GM23338 (cell line): ENCODE results near the gene ANP32A. TPM values are rescaled to one million over a fixed set of nuclear protein-coding genes. Genes with fewer than 3 reads are reported as not detected.

Experiments
- ATAC-seq: fragments of 200-7000 bp; cut with Tn5 transposase; 3 replicates; pipeline ENCODE4 v1.9.1; 2020
- DNase-seq: peaks from one replicate; pipeline ENCODE4 v3.0.0-alpha.2; 2015; ENCODE audit warnings: low spot score
- H2AFZ ChIP-seq: fragments of 200-600 bp; sonication (generic); 2 replicates; pipeline ENCODE4 v1.8.0; 2016; ENCODE audit warnings: antibody characterized with exemption, mild to moderate bottlenecking, moderate library complexity
- H3F3A ChIP-seq: fragments of 200-600 bp; sonication (generic); replicated peaks from 2 replicates; pipeline ENCODE4 v1.8.0; 2017; ENCODE audit warnings: antibody characterized with exemption, mixed run types, low read depth
- H3K27ac ChIP-seq: fragments of 200-600 bp; sonication (generic); 2 replicates; pipeline ENCODE4 v1.6.1; 2016; ENCODE audit warnings: low read depth
- H3K27me3 ChIP-seq: fragments of 200-600 bp; sonication (generic); 2 replicates; pipeline ENCODE4 v1.8.0; 2016; ENCODE audit warnings: mild to moderate bottlenecking, mixed run types, moderate library complexity; ENCODE audit not compliant: insufficient read depth
- H3K36me3 ChIP-seq: fragments of 200-600 bp; sonication (generic); 2 replicates; pipeline ENCODE4 v1.8.0; 2016; ENCODE audit warnings: mild to moderate bottlenecking; ENCODE audit not compliant: insufficient read depth
- H3K4me1 ChIP-seq: fragments of 200-600 bp; sonication (generic); 2 replicates; pipeline ENCODE4 v1.8.0; 2016; ENCODE audit warnings: mild to moderate bottlenecking, moderate library complexity; ENCODE audit not compliant: insufficient read depth
- H3K4me2 ChIP-seq: fragments of 200-600 bp; sonication (generic); 2 replicates; pipeline ENCODE4 v1.7.1; 2017; ENCODE audit warnings: mixed run types
- H3K4me3 ChIP-seq: fragments of 200-600 bp; sonication (generic); 2 replicates; pipeline ENCODE4 v1.6.1; 2016; ENCODE audit warnings: mixed run types
- H3K79me2 ChIP-seq: fragments of 200-600 bp; sonication (generic); replicated peaks from 2 replicates; pipeline ENCODE4 v1.8.0; 2017; ENCODE audit warnings: mild to moderate bottlenecking; ENCODE audit not compliant: insufficient read depth
- H3K9me2 ChIP-seq: fragments of 200-600 bp; sonication (generic); 2 replicates; pipeline ENCODE4 v1.8.0; 2017; ENCODE audit not compliant: insufficient read depth
- H4K20me1 ChIP-seq: fragments of 200-600 bp; sonication (generic); replicated peaks from 2 replicates; pipeline ENCODE4 v1.8.0; 2017; ENCODE audit warnings: mild to moderate bottlenecking; ENCODE audit not compliant: insufficient read depth
- H3K27ac Mint-ChIP-seq: 2 replicates; pipeline ENCODE4 v1.8.0; 2020; ENCODE audit warnings: inconsistent platforms, mild to moderate bottlenecking, moderate library complexity, mixed read lengths
- H3K27me3 Mint-ChIP-seq: 3 replicates; pipeline ENCODE4 v1.8.0; 2022; ENCODE audit warnings: low read depth, mild to moderate bottlenecking, moderate library complexity, mixed read lengths, inconsistent platforms; ENCODE audit not compliant: insufficient read depth, poor library complexity
- H3K36me3 Mint-ChIP-seq: 3 replicates; pipeline ENCODE4 v1.8.0; 2021; ENCODE audit warnings: low read depth, mild to moderate bottlenecking, inconsistent platforms, moderate library complexity, mixed read lengths
- H3K4me1 Mint-ChIP-seq: 3 replicates; pipeline ENCODE4 v1.8.0; 2020; ENCODE audit warnings: mild to moderate bottlenecking, inconsistent platforms, mixed read lengths
- H3K4me3 Mint-ChIP-seq: 3 replicates; pipeline ENCODE4 v1.8.0; 2021; ENCODE audit warnings: moderate library complexity, mild to moderate bottlenecking, inconsistent platforms, mixed read lengths
- H3K9me3 Mint-ChIP-seq: 3 replicates; pipeline ENCODE4 v1.8.0; 2020; ENCODE audit warnings: moderate library complexity, mild to moderate bottlenecking, inconsistent platforms, mixed read lengths
- EZH2 ChIP-seq: fragments of 200-600 bp; sonication (generic); IDR thresholded peaks from one replicate; pipeline ENCODE4 v1.8.0; 2017; ENCODE audit warnings: antibody characterized with exemption, mild to moderate bottlenecking, low read depth; ENCODE audit not compliant: unreplicated experiment
- STAT1 ChIP-seq: IDR thresholded peaks from one replicate; pipeline ENCODE4 v1.6.1; 2016; ENCODE audit warnings: antibody characterized with exemption; ENCODE audit not compliant: unreplicated experiment
- ZNF331 ChIP-seq: fragments of 250-450 bp; sonication (Bioruptor Pico); IDR thresholded peaks from 2 replicates; pipeline ENCODE4 v1.5.0; 2020; ENCODE audit warnings: low read depth, mild to moderate bottlenecking, moderate library complexity
- polyA plus RNA-seq: library from polyadenylated mRNA; unstranded; fragments of >200 nt; fragmentation: Nextera tagmentation; extraction: Ambion mirVana; gene quantifications from 2 replicates; pipeline ENCODE4 v1.2.1, GENCODE V29; 2016
- total RNA-seq: library from RNA; depleted of rRNA; stranded (reverse); fragments of >200 nt; shearing (Covaris generic); gene quantifications from 2 replicates; pipeline ENCODE4 v1.2.3, GENCODE V29; 2014
- TF ChIP-seq, protein P1 (sequence below): fragments of 250-450 bp; sonication (Bioruptor Pico); IDR thresholded peaks from 2 replicates; pipeline ENCODE4 v1.5.0; 2020; ENCODE audit warnings: mild to moderate bottlenecking, moderate library complexity
- TF ChIP-seq, protein P2 (sequence below): IDR thresholded peaks from 2 replicates; pipeline ENCODE4 v1.6.1; 2016; ENCODE audit warnings: antibody characterized with exemption

ANP32A gene
- total and polyA plus RNA-seq, 2 experiments from 2014 or later: 204 to 304 TPM

DNA sequence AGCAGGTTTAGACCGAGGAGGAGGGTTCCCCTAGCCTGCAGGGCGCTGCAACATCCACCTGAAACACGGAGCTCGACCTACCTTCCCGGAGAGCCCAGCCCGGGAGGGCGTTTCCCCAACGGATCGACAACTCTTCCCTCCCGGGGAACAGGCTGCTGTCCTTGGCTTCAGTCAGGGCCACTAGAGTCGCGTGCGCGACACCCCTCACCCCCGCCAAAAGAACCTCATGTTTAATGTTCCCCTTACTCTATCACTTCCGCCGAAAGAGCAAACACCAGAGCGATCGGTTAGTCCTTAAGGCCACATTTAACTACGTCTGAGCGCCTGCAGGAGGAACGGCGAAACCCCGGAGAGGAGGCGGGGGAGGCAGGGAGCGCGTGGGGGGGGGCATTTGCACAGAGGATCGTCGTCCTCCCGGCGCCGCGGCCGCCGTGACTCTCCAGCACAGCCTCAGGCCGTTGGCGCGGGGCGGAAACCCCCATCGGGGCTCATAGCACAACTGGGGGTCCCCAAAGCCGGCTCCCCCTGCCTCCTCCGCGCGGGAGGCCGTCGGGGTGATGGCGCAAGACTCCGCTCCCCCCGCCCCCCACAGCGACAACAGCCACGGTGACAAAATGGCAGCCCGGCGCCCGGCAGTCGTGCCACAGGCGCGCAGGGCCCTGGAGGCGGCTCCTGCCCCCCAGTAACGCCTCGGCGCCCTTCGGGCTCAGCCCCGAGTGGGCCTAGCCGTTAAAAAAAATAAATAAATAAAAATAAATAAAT, 3.2 kb downstream of the ANP32A start:
- Histone ChIP-seq H3K27ac (peak overlapping the region; percentile 97), H4K20me1 (peaks cover 56% of the 10 kb centered on the region), H3K4me3 (peak overlapping the region; percentile 99), H3K4me2 (peak overlapping the region; percentile 100), H3K79me2 (peaks cover 94% of the 10 kb centered on the region), H3F3A (peaks cover 4% of the 10 kb centered on the region; the same call in 1 of the 2 replicates), H3K27me3 (peaks cover 20% of the 10 kb centered on the region), H2AFZ (peak overlapping the region; percentile 56; the same call in 1 of the 2 replicates), H3K9me2 (no peaks in the 10 kb centered on the region), H3K4me1 (peaks cover 50% of the 10 kb centered on the region), H3K36me3 (no peaks in the 10 kb centered on the region)
- H3K4me1 Mint-ChIP-seq: peaks cover 45% of the 10 kb centered on the region
- no peaks in the 10 kb centered on the region; the same call in 2 of the 3 replicates for H3K9me3 Mint-ChIP-seq
- ATAC-seq: peak; percentile 4
- H3K27me3 Mint-ChIP-seq: peaks cover 35% of the 10 kb centered on the region
- H3K36me3 Mint-ChIP-seq: peaks cover 28% of the 10 kb centered on the region
- H3K27ac Mint-ChIP-seq: peak overlapping the region; percentile 99
- TF ChIP-seq EZH2 (no peak), STAT1 (no peak), ZNF331 (CRISPR knock-in tag) (no peak)
- TF ChIP-seq, protein P1, sequence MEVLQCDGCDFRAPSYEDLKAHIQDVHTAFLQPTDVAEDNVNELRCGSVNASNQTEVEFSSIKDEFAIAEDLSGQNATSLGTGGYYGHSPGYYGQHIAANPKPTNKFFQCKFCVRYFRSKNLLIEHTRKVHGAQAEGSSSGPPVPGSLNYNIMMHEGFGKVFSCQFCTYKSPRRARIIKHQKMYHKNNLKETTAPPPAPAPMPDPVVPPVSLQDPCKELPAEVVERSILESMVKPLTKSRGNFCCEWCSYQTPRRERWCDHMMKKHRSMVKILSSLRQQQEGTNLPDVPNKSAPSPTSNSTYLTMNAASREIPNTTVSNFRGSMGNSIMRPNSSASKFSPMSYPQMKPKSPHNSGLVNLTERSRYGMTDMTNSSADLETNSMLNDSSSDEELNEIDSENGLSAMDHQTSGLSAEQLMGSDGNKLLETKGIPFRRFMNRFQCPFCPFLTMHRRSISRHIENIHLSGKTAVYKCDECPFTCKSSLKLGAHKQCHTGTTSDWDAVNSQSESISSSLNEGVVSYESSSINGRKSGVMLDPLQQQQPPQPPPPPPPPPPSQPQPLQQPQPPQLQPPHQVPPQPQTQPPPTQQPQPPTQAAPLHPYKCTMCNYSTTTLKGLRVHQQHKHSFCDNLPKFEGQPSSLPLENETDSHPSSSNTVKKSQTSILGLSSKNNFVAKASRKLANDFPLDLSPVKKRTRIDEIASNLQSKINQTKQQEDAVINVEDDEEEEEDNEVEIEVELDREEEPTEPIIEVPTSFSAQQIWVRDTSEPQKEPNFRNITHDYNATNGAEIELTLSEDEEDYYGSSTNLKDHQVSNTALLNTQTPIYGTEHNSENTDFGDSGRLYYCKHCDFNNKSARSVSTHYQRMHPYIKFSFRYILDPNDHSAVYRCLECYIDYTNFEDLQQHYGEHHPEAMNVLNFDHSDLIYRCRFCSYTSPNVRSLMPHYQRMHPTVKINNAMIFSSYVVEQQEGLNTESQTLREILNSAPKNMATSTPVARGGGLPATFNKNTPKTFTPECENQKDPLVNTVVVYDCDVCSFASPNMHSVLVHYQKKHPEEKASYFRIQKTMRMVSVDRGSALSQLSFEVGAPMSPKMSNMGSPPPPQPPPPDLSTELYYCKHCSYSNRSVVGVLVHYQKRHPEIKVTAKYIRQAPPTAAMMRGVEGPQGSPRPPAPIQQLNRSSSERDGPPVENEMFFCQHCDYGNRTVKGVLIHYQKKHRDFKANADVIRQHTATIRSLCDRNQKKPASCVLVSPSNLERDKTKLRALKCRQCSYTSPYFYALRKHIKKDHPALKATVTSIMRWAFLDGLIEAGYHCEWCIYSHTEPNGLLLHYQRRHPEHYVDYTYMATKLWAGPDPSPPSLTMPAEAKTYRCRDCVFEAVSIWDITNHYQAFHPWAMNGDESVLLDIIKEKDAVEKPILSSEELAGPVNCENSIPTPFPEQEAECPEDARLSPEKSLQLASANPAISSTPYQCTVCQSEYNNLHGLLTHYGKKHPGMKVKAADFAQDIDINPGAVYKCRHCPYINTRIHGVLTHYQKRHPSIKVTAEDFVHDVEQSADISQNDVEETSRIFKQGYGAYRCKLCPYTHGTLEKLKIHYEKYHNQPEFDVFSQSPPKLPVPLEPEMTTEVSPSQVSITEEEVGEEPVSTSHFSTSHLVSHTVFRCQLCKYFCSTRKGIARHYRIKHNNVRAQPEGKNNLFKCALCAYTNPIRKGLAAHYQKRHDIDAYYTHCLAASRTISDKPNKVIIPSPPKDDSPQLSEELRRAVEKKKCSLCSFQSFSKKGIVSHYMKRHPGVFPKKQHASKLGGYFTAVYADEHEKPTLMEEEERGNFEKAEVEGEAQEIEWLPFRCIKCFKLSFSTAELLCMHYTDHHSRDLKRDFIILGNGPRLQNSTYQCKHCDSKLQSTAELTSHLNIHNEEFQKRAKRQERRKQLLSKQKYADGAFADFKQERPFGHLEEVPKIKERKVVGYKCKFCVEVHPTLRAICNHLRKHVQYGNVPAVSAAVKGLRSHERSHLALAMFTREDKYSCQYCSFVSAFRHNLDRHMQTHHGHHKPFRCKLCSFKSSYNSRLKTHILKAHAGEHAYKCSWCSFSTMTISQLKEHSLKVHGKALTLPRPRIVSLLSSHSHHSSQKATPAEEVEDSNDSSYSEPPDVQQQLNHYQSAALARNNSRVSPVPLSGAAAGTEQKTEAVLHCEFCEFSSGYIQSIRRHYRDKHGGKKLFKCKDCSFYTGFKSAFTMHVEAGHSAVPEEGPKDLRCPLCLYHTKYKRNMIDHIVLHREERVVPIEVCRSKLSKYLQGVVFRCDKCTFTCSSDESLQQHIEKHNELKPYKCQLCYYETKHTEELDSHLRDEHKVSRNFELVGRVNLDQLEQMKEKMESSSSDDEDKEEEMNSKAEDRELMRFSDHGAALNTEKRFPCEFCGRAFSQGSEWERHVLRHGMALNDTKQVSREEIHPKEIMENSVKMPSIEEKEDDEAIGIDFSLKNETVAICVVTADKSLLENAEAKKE (CRISPR knock-in tag): no peak
- TF ChIP-seq, protein P2, sequence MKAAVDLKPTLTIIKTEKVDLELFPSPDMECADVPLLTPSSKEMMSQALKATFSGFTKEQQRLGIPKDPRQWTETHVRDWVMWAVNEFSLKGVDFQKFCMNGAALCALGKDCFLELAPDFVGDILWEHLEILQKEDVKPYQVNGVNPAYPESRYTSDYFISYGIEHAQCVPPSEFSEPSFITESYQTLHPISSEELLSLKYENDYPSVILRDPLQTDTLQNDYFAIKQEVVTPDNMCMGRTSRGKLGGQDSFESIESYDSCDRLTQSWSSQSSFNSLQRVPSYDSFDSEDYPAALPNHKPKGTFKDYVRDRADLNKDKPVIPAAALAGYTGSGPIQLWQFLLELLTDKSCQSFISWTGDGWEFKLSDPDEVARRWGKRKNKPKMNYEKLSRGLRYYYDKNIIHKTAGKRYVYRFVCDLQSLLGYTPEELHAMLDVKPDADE: no peak
- DNase-seq: peak; percentile 66
- H3K4me3 Mint-ChIP-seq: peak overlapping the region; percentile 95
